HepG2 (cell line): ENCODE measurements around the gene MTR. TPM values are rescaled to one million over a fixed set of nuclear protein-coding genes. Genes with fewer than 3 reads are reported as not detected.

Experiments
- CREBL2 ChIP-seq: sonication (generic); formaldehyde crosslinking; IDR thresholded peaks from 2 replicates; pipeline ENCODE4 v1.8.1; 2023; ENCODE audit warnings: missing genetic modification reagents, mild to moderate bottlenecking, borderline replicate concordance
- EP300 ChIP-seq, 3 experiments: sonication (generic) in 1 of 3; formaldehyde crosslinking in 1 of 3; IDR thresholded peaks; 2 replicates each; pipeline versions ENCODE4 v1.5.1 to v1.6.1; 2011 to 2020; ENCODE audit warnings: low read depth in 2 of 3, low read length in 2 of 3, borderline replicate concordance in 1 of 3, improper control_type of control experiment in 1 of 3, mild to moderate bottlenecking in 1 of 3, missing genetic modification reagents in 1 of 3, moderate library complexity in 1 of 3
- FOXP1 ChIP-seq, 2 experiments: fragments of 450-650 bp in 1 of 2; IDR thresholded peaks; 2 replicates each; pipeline ENCODE4 v1.6.1; 2017 to 2018; ENCODE audit warnings: antibody characterized with exemption in 1 of 2
- MZF1 ChIP-seq: sonication (generic); formaldehyde crosslinking; IDR thresholded peaks from 2 replicates; pipeline ENCODE4 v1.8.1; 2023; ENCODE audit warnings: mild to moderate bottlenecking, missing genetic modification reagents, borderline replicate concordance
- SAP130 ChIP-seq: IDR thresholded peaks from 2 replicates; pipeline ENCODE4 v1.6.1; 2016; ENCODE audit warnings: low read depth
- SCMH1 ChIP-seq: sonication (generic); formaldehyde crosslinking; IDR thresholded peaks from 2 replicates; pipeline ENCODE4 v1.9.0; 2021; ENCODE audit warnings: missing genetic modification reagents, mild to moderate bottlenecking, borderline replicate concordance
- SUZ12 ChIP-seq: fragments of 150-350 bp; IDR thresholded peaks from 2 replicates; pipeline ENCODE4 v1.6.1; 2014; ENCODE audit warnings: low read depth, low read length
- ZNF138 ChIP-seq: sonication (generic); formaldehyde crosslinking; IDR thresholded peaks from 2 replicates; pipeline ENCODE4 v1.5.0; 2020; ENCODE audit warnings: mild to moderate bottlenecking, low read depth, missing genetic modification reagents
- ZNF235 ChIP-seq: sonication (generic); formaldehyde crosslinking; IDR thresholded peaks from 2 replicates; pipeline ENCODE4 v1.8.1; 2023; ENCODE audit warnings: mild to moderate bottlenecking, missing genetic modification reagents, borderline replicate concordance
- ZNF253 ChIP-seq: sonication (generic); formaldehyde crosslinking; IDR thresholded peaks from 2 replicates; pipeline ENCODE4 v1.8.0; 2022; ENCODE audit warnings: mild to moderate bottlenecking, missing genetic modification reagents, borderline replicate concordance
- ZNF331 ChIP-seq: sonication (generic); formaldehyde crosslinking; IDR thresholded peaks from 2 replicates; pipeline ENCODE4 v1.4.0; 2020; ENCODE audit warnings: missing genetic modification reagents
- ZNF503 ChIP-seq: sonication (generic); formaldehyde crosslinking; IDR thresholded peaks from 2 replicates; pipeline ENCODE4 v1.4.0; 2020; ENCODE audit warnings: missing genetic modification reagents
- ZNF577 ChIP-seq: sonication (generic); formaldehyde crosslinking; IDR thresholded peaks from 2 replicates; pipeline ENCODE4 v1.4.0; 2020; ENCODE audit warnings: mild to moderate bottlenecking, low read depth, missing genetic modification reagents, borderline replicate concordance
- ZNF773 ChIP-seq: sonication (generic); formaldehyde crosslinking; IDR thresholded peaks from 2 replicates; pipeline ENCODE4 v1.4.0; 2020; ENCODE audit warnings: missing genetic modification reagents, borderline replicate concordance
- ZNF776 ChIP-seq: sonication (generic); formaldehyde crosslinking; IDR thresholded peaks from 2 replicates; pipeline ENCODE4 v1.4.0; 2020; ENCODE audit warnings: mild to moderate bottlenecking, missing genetic modification reagents
- ZNF83 ChIP-seq: sonication (generic); formaldehyde crosslinking; IDR thresholded peaks from 2 replicates; pipeline ENCODE4 v1.4.0; 2020; ENCODE audit warnings: missing genetic modification reagents, mild to moderate bottlenecking, borderline replicate concordance
- ZNF841 ChIP-seq: sonication (generic); formaldehyde crosslinking; IDR thresholded peaks from 2 replicates; pipeline ENCODE4 v1.8.1; 2023; ENCODE audit warnings: missing genetic modification reagents, borderline replicate concordance
- polyA plus RNA-seq, 8 experiments: library from polyadenylated mRNA; depleted of rRNA in 3 of 8; stranded (reverse) in 7 of 8; unstranded in 1 of 8; fragments of >200 nt; fragmentation: Illumina TruSeq in 4 of 8; extraction: Trizol in 4 of 8; gene quantifications; 2 replicates each; pipeline versions ENCODE4 v1.2.1 to v1.2.3, GENCODE V29; 2011 to 2016; ENCODE audit warnings: low read depth in 4 of 8, missing spikeins in 1 of 8, mixed read lengths in 1 of 8; ENCODE audit not compliant: insufficient read depth in 1 of 8
- total RNA-seq, 5 experiments: library from RNA; depleted of rRNA; stranded (reverse); fragments of >200 nt; fragmentation: Illumina TruSeq; extraction: Trizol; gene quantifications; 2 replicates each; pipeline ENCODE4 v1.2.3, GENCODE V29; 2016; ENCODE audit warnings: low read depth in 1 of 5
- TF ChIP-seq, protein P1 (sequence below): sonication (generic); formaldehyde crosslinking; IDR thresholded peaks from 2 replicates; pipeline ENCODE4 v1.4.0; 2020; ENCODE audit warnings: missing genetic modification reagents
- TF ChIP-seq, protein P2 (sequence below): sonication (generic); formaldehyde crosslinking; IDR thresholded peaks from 2 replicates; pipeline ENCODE4 v1.5.1; 2020; ENCODE audit warnings: missing genetic modification reagents, mild to moderate bottlenecking, borderline replicate concordance
- TF ChIP-seq, protein P3 (sequence below): sonication (generic); formaldehyde crosslinking; IDR thresholded peaks from 2 replicates; pipeline ENCODE4 v1.5.0; 2020; ENCODE audit warnings: missing genetic modification reagents, mild to moderate bottlenecking, borderline replicate concordance

Gene MTR
- total and polyA plus RNA-seq, 2 of the 13 experiments (the other 11 are each of a cell fraction or from before 2014, with no cell fraction given): 16.3 to 36.1 TPM

- 0 out of 4 replicates have a peak, but pooled peaks of 1 of the 2 experiments have one; percentile 7 for TF ChIP-seq EP300 (IDR thresholded peaks at IDR 0.05; ENCODE audit: low read depth in 2 of 2, low read length in 2 of 2)
- TF ChIP-seq EP300 (CRISPR knock-in tag; IDR thresholded peaks at IDR 0.05; ENCODE audit: borderline replicate concordance): 0 out of 2 replicates have a peak, but pooled peaks have one; percentile 17
- no peak; the same call in 1 of the 2 replicates for TF ChIP-seq ZNF138 (CRISPR knock-in tag)
- TF ChIP-seq CREBL2: peak; percentile 80; the same call in 1 of the 2 replicates
- no peak for TF ChIP-seq MZF1 (CRISPR knock-in tag)
- TF ChIP-seq, protein P1, sequence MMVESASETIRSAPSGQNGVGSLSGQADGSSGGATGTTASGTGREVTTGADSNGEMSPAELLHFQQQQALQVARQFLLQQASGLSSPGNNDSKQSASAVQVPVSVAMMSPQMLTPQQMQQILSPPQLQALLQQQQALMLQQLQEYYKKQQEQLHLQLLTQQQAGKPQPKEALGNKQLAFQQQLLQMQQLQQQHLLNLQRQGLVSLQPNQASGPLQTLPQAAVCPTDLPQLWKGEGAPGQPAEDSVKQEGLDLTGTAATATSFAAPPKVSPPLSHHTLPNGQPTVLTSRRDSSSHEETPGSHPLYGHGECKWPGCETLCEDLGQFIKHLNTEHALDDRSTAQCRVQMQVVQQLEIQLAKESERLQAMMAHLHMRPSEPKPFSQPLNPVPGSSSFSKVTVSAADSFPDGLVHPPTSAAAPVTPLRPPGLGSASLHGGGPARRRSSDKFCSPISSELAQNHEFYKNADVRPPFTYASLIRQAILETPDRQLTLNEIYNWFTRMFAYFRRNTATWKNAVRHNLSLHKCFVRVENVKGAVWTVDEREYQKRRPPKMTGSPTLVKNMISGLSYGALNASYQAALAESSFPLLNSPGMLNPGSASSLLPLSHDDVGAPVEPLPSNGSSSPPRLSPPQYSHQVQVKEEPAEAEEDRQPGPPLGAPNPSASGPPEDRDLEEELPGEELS (CRISPR knock-in tag): peak; percentile 26; the same call in 1 of the 2 replicates
- TF ChIP-seq, protein P2, sequence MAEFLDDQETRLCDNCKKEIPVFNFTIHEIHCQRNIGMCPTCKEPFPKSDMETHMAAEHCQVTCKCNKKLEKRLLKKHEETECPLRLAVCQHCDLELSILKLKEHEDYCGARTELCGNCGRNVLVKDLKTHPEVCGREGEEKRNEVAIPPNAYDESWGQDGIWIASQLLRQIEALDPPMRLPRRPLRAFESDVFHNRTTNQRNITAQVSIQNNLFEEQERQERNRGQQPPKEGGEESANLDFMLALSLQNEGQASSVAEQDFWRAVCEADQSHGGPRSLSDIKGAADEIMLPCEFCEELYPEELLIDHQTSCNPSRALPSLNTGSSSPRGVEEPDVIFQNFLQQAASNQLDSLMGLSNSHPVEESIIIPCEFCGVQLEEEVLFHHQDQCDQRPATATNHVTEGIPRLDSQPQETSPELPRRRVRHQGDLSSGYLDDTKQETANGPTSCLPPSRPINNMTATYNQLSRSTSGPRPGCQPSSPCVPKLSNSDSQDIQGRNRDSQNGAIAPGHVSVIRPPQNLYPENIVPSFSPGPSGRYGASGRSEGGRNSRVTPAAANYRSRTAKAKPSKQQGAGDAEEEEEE (CRISPR knock-in tag): no peak
- TF ChIP-seq ZNF841 (CRISPR knock-in tag): 0 out of 2 replicates have a peak, but pooled peaks have one; percentile 26
- TF ChIP-seq ZNF235 (CRISPR knock-in tag): no peak
- peak; percentile 87; the same call in 1 of the 2 replicates for TF ChIP-seq ZNF773 (CRISPR knock-in tag)
- no peak for TF ChIP-seq SCMH1
- no peak; the same call in 1 of the 2 replicates for TF ChIP-seq ZNF83 (CRISPR knock-in tag)
- TF ChIP-seq FOXP1 (IDR thresholded peaks at IDR 0.05): no peak
- peak; percentile 29; the same call in 1 of the 2 replicates for TF ChIP-seq FOXP1 (CRISPR knock-in tag; IDR thresholded peaks at IDR 0.05)
- peak; percentile 74 for TF ChIP-seq ZNF503
- TF ChIP-seq ZNF253 (CRISPR knock-in tag): peak; percentile 81; the same call in 1 of the 2 replicates
- TF ChIP-seq ZNF331 (CRISPR knock-in tag): no peak
- peak; percentile 88 for TF ChIP-seq SAP130
- peak; percentile 88 for TF ChIP-seq ZNF776 (CRISPR knock-in tag)
- TF ChIP-seq ZNF577 (CRISPR knock-in tag): no peak
- peak; percentile 75 for TF ChIP-seq SUZ12
- TF ChIP-seq, protein P3, sequence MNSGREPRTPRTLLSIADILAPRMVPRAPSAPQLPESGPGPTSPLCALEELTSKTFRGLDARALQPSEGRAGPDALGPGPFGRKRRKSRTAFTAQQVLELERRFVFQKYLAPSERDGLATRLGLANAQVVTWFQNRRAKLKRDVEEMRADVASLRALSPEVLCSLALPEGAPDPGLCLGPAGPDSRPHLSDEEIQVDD (CRISPR knock-in tag): peak; percentile 59; the same call in 1 of the 2 replicates
Measured at GRCh38 chr1:236795035-236795756, at the start of gene MTR (continued).
